ENCODE results near the gene NTM. TPM values are rescaled to one million over a fixed set of nuclear protein-coding genes. Genes with fewer than 3 reads are reported as not detected.

The NTM gene
- total RNA-seq, 1 experiment from 2014 or later, result 0.73 TPM

DNA sequence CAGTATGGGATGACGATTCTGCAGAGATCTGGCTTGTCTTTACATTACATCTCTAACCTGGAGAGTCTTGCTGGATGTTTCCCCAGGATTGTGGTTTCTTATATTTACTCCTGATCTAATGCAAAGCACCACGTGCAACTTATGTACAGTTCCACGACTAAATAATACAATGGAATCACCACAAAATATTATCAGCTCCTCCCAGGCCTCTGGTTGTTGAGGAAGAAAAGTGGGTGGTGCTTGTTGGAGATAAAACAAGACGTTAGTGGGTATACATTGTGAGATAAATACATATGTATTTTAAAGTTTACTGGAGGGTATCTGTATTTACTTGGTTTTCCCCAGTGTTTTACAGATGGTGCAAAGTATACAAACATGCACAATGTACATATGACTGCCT is 569.7 kb downstream of the NTM start:
- intact Hi-C loops (cut with micrococcal nuclease; ENCODE audit: unreplicated experiment), result no loop called here
- no peaks in the 10 kb centered on the region for H3K4me1 Mint-ChIP-seq (ENCODE audit: low read depth, unreplicated experiment)
- POLR2A ChIA-PET, result no interaction called here
- TF ChIP-seq CTCF (IDR thresholded peaks at IDR 0.05; ENCODE audit: insufficient read depth in 1 of 2, low read depth in 1 of 2, low read length in 1 of 2, severe bottlenecking in 1 of 2, unreplicated experiment in 1 of 2), result no peak
- no peaks in the 10 kb centered on the region for H3K4me1 ChIP-seq
- no peak overlapping the region for H3K4me3 Mint-ChIP-seq (ENCODE audit: unreplicated experiment)
- peaks cover 24% of the 10 kb centered on the region for H3K27me3 Mint-ChIP-seq (ENCODE audit: insufficient read depth, unreplicated experiment)
- no peak for DNase-seq
- CTCF ChIA-PET, result interaction anchor here (0.6 kb wide), 1 partner anchor 804 kb away, joined by 4 read pairs; no protein-coding TSS in a partner anchor
- H3K9me3 Mint-ChIP-seq (ENCODE audit: unreplicated experiment), result no peaks in the 10 kb centered on the region
- no peak overlapping the region for H3K4me3 ChIP-seq (ENCODE audit: low read depth, low read length)
- H3K9me3 ChIP-seq, result no peaks in the 10 kb centered on the region
- no TSS peak for BruUV-seq (replicated peaks)
- H3K27ac Mint-ChIP-seq (ENCODE audit: unreplicated experiment), result no peak overlapping the region
- H3K36me3 Mint-ChIP-seq (ENCODE audit: insufficient read depth, unreplicated experiment), result no peaks in the 10 kb centered on the region
- 0 out of 2 replicates have a peak, but pooled peaks cover 2% of the 10 kb centered on the region for H3K27me3 ChIP-seq (replicated peaks; ENCODE audit: control insufficient read depth, insufficient read depth, low read length)
- no peaks in the 10 kb centered on the region for H3K36me3 ChIP-seq (ENCODE audit: control insufficient read depth, insufficient read depth, low read length)

DNA sequence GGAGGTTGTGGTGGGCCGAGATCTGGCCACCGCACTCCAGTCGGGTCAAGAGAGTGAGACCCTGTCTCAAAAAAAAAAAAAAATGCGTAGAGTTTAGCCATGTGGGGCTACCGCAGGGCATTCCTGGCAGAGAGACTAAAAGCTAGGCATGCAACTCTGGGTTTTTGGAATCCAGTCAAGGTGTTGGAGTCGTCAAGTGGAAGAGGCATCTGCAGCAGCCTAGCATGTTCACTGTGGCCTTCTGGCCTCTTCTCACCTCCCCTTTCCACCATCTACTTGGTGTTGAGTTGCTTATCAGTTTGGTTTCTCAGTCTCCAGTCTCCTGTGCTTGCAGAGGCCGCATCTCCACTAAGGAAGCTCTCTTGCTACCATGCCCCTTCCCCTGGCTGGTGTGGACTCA is 572.5 kb downstream of the NTM start:
- H3K9me3 Mint-ChIP-seq (ENCODE audit: unreplicated experiment), result no peaks in the 10 kb centered on the region
- no peak overlapping the region for H3K4me3 ChIP-seq (ENCODE audit: low read depth, low read length)
- H3K4me1 ChIP-seq, result no peaks in the 10 kb centered on the region
- H3K27me3 ChIP-seq (replicated peaks; ENCODE audit: control insufficient read depth, insufficient read depth, low read length), result 0 out of 2 replicates have a peak, but pooled peaks cover 2% of the 10 kb centered on the region
- no peak for TF ChIP-seq CTCF (IDR thresholded peaks at IDR 0.05; ENCODE audit: insufficient read depth in 1 of 2, low read depth in 1 of 2, low read length in 1 of 2, severe bottlenecking in 1 of 2, unreplicated experiment in 1 of 2)
- DNase-seq, result no peak
- CTCF ChIA-PET, result no interaction called here
- H3K36me3 Mint-ChIP-seq (ENCODE audit: insufficient read depth, unreplicated experiment), result no peaks in the 10 kb centered on the region
- H3K4me1 Mint-ChIP-seq (ENCODE audit: low read depth, unreplicated experiment), result no peaks in the 10 kb centered on the region
- H3K27ac Mint-ChIP-seq (ENCODE audit: unreplicated experiment), result no peak overlapping the region
- H3K27me3 Mint-ChIP-seq (ENCODE audit: insufficient read depth, unreplicated experiment), result peaks cover 32% of the 10 kb centered on the region
- no peaks in the 10 kb centered on the region for H3K9me3 ChIP-seq
- H3K4me3 Mint-ChIP-seq (ENCODE audit: unreplicated experiment), result no peak overlapping the region
- no peaks in the 10 kb centered on the region for H3K36me3 ChIP-seq (ENCODE audit: control insufficient read depth, insufficient read depth, low read length)
- POLR2A ChIA-PET, result no interaction called here
- intact Hi-C loops (cut with micrococcal nuclease; ENCODE audit: unreplicated experiment), result no loop called here
- no TSS peak for BruUV-seq (replicated peaks)

DNA sequence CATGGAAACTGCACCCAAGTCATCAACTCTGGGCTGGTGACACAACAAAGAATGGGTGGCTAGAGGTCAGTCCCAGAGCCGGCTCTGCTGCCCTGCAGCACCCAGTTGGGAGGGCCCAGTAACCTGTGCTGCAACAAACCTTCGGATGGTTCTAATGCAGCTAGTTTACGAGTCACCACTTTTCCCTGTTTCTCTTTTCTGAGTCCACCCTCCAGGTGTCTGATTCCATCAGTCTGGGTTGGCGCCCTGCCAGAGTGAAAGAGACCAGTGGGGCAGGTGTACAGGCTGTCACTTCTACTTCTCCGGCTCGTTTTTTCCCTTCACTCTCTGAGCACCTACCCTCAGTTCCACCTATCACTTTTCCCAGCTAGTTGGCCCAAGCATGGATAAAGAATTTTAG is 572.9 kb downstream of the NTM start:
- ChIA-PET CTCF (no interaction called here), POLR2A (no interaction called here)
- no peaks in the 10 kb centered on the region for H3K4me1 Mint-ChIP-seq (ENCODE audit: low read depth, unreplicated experiment)
- Histone ChIP-seq H3K4me3 (ENCODE audit: low read depth, low read length) (no peak overlapping the region), H3K4me1 (no peaks in the 10 kb centered on the region), H3K36me3 (ENCODE audit: control insufficient read depth, insufficient read depth, low read length) (no peaks in the 10 kb centered on the region), H3K9me3 (no peaks in the 10 kb centered on the region), H3K27me3 (replicated peaks; ENCODE audit: control insufficient read depth, insufficient read depth, low read length) (0 out of 2 replicates have a peak, but pooled peaks cover 2% of the 10 kb centered on the region)
- intact Hi-C loops (cut with micrococcal nuclease; ENCODE audit: unreplicated experiment), result no loop called here
- peaks cover 28% of the 10 kb centered on the region for H3K27me3 Mint-ChIP-seq (ENCODE audit: insufficient read depth, unreplicated experiment)
- H3K9me3 Mint-ChIP-seq (ENCODE audit: unreplicated experiment), result no peaks in the 10 kb centered on the region
- no TSS peak for BruUV-seq (replicated peaks)
- no peaks in the 10 kb centered on the region for H3K36me3 Mint-ChIP-seq (ENCODE audit: insufficient read depth, unreplicated experiment)
- no peak overlapping the region for H3K27ac Mint-ChIP-seq (ENCODE audit: unreplicated experiment)
- DNase-seq, result no peak
- no peak for TF ChIP-seq CTCF (IDR thresholded peaks at IDR 0.05; ENCODE audit: insufficient read depth in 1 of 2, low read depth in 1 of 2, low read length in 1 of 2, severe bottlenecking in 1 of 2, unreplicated experiment in 1 of 2)
- no peak overlapping the region for H3K4me3 Mint-ChIP-seq (ENCODE audit: unreplicated experiment)

All from Caco-2 (cell line).